ENCODE data around the gene ADGRA1.
"Not testable (repeated sequence)": the region's sequence is repeated elsewhere in the genome, so short reads cannot be mapped to it uniquely, and the experiment has no call there.

The ADGRA1 gene

DNA sequence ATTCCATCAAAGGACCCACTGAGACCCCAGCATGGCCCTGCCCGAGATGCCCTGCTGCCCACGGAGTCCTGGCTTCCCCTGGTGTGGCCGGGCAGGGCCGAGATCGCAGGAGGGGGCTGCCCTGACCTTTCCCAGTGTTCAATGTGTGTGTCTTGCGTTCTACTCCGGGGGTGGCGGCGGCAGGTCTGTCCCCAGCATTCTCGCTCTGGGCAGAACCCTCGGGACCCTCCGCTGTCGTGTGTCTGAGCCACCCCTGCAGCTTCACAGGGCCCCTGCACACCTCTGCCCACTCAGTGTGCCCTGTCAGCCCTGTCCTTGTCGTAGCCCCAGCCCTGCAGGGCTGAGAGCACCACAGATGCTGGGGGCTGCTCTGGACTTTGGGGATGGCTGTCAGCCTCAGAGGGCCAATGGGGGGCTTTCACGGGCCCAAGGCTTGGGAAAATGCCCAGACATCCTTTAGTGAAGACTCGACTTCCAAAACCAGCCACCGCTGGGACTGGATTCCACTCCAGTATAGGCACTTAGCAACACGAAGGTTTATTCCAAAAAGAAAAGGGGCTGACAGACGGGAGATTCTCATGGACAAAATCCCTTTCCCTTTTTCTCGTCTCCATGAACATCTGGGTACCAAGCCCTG lies 42.3 kb downstream of the ADGRA1 start:
- H3K4me1 ChIP-seq (ENCODE audit: control insufficient read depth, insufficient read depth, low read length, poor library complexity, severe bottlenecking) = no peaks in the 10 kb centered on the region
- no peak overlapping the region for H3K27ac ChIP-seq (ENCODE audit: low read depth, low read length, severe bottlenecking)
- no peaks in the 10 kb centered on the region for H3K36me3 ChIP-seq (ENCODE audit: control insufficient read depth, insufficient read depth, low read length)
- no peaks in the 10 kb centered on the region for H3K9me3 ChIP-seq (ENCODE audit: control insufficient read depth, low read length)
- WGBS, 2 experiments (ENCODE audit: insufficient coverage in 2 of 2) = 77 to 83% methylated on average over 14 to 19 of the region's 20 CpGs
- H3K4me3 ChIP-seq (ENCODE audit: extremely low read depth, insufficient read depth, low read length, poor library complexity, severe bottlenecking) = no peak overlapping the region

DNA sequence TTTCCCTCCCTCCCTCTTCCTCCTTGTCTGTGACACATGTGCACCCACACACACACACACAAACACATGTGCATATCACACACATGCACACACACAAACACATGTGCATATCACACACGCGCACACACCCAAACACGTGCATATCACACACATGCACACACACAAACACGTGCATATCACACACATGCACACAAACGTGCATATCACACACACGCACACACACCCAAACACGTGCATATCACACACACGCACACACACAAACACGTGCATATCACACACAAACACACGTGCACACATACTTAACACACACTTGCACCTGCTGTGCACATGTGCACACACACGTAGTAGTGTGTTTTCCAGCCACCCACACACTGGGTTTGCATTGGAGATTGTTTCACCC lies 42.9 kb downstream of the ADGRA1 start:
- Histone ChIP-seq H3K4me3 (ENCODE audit: extremely low read depth, insufficient read depth, low read length, poor library complexity, severe bottlenecking) (no peak overlapping the region), H3K9me3 (ENCODE audit: control insufficient read depth, low read length) (no peaks in the 10 kb centered on the region), H3K4me1 (ENCODE audit: control insufficient read depth, insufficient read depth, low read length, poor library complexity, severe bottlenecking) (no peaks in the 10 kb centered on the region), H3K36me3 (ENCODE audit: control insufficient read depth, insufficient read depth, low read length) (no peaks in the 10 kb centered on the region), H3K27ac (ENCODE audit: low read depth, low read length, severe bottlenecking) (no peak overlapping the region)
- WGBS, 2 experiments (ENCODE audit: insufficient coverage in 2 of 2) = 86 to 90% methylated on average over 10 to 11 of the region's 11 CpGs

DNA sequence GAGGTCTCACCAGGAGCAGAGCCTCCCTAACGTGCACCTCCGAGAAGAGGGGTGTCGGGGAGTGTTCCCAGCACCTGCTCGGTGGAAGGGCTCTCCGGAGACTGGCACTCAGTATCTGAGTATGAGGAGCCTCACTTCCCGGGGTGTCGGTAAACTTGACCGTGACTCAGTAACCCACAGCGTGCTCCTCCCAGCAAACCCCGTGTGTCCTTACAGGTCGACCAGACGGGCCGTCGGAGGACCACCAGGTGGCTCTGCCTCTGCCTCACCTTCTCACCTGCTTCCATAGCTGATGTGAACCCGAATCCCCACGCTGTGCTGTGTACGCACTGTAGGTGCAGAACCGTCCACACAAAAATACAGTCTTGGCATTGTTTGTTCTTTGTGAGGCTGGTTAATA lies 43.3 kb downstream of the ADGRA1 start:
- Histone ChIP-seq H3K4me1 (ENCODE audit: control insufficient read depth, insufficient read depth, low read length, poor library complexity, severe bottlenecking) (no peaks in the 10 kb centered on the region), H3K27ac (ENCODE audit: low read depth, low read length, severe bottlenecking) (no peak overlapping the region), H3K36me3 (ENCODE audit: control insufficient read depth, insufficient read depth, low read length) (no peaks in the 10 kb centered on the region), H3K4me3 (ENCODE audit: extremely low read depth, insufficient read depth, low read length, poor library complexity, severe bottlenecking) (no peak overlapping the region), H3K9me3 (ENCODE audit: control insufficient read depth, low read length) (no peaks in the 10 kb centered on the region)
- WGBS, 2 experiments (ENCODE audit: insufficient coverage in 2 of 2) = 75 to 81% methylated on average over 16 to 18 of the region's 18 CpGs

DNA sequence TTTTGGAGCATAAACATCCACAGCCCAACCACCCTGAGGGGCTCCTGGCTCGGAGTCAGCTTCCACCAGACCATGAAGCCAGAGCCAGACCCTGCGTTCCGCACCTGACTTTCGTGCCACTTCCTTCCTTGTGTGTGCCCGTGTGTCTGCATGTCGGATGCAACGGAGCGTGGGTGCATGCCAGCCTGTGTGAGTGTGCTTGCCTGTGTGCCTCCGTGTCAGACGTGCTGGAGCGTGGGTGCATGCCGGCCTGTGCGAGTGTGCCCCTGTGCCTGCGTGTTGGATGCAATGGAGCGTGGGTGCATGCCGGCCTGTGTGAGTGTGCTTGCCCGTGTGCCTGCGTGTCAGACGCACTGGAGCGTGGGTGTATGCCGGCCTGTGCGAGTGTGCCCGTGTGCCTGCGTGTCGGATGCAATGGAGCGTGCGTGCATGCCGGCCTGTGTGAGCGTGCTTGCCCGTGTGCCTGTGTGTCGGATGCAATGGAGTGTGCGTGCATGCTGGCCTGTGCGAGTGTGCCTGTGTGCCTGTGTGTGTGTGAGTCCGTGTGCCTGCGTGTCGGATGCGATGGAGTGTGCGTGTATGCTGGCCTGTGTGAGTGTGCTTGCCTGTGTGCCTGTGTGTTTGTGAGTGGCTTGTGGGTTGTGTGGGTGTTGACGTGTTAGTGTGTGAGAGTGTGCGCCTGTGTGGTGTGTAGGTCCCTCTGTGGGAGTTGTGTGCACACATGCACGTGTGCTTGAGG lies 44.2 kb downstream of the ADGRA1 start:
- Histone ChIP-seq H3K27ac (ENCODE audit: low read depth, low read length, severe bottlenecking) (no peak overlapping the region), H3K36me3 (ENCODE audit: control insufficient read depth, insufficient read depth, low read length) (no peaks in the 10 kb centered on the region), H3K4me3 (ENCODE audit: extremely low read depth, insufficient read depth, low read length, poor library complexity, severe bottlenecking) (no peak overlapping the region), H3K4me1 (ENCODE audit: control insufficient read depth, insufficient read depth, low read length, poor library complexity, severe bottlenecking) (no peaks in the 10 kb centered on the region), H3K9me3 (ENCODE audit: control insufficient read depth, low read length) (no peaks in the 10 kb centered on the region)
- 91% methylated on average over 29 to 41 of the region's 41 CpGs for WGBS, 2 experiments (ENCODE audit: insufficient coverage in 2 of 2)

DNA sequence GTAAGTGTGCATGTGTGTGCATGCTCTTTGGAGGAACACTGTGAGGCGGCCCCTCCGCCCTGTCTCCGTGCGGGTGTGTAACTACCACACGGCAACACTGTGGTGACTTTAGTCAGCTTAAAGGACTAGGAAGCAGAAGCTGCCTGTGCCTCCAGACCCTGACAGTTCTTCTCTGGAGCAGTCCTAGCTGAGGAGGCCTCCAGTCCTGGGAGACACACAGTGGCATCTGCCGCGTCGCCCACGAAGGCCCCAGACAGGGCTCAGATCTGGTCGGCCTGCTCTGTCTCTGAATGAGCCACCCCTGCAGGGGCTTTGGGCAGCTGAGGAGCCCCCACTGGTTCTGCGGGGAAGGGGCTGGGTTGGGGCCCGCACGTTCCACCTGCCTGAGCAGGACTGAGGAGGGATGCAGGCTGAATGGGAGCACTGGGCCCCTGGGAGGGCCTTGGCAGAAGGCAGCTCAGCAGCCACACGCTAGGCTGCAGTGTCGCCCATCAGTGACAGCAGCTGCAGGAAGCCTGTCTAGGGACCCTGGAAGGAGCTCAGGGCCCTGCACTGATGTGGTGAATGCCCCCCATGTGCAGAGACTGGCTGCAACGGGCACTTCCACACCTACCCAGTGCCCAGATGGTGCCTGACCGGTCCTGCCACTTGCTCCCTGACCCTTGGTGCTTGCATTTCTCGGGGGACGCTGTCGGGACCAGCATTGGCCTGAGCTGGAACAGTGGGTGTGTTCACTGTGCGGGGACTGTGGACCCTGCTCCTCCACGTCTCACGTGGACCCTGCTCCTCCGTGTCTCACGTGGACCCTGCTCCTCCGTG lies 45.0 kb downstream of the ADGRA1 start:
- Histone ChIP-seq H3K4me3 (ENCODE audit: extremely low read depth, insufficient read depth, low read length, poor library complexity, severe bottlenecking) (no peak overlapping the region), H3K27ac (ENCODE audit: low read depth, low read length, severe bottlenecking) (no peak overlapping the region), H3K36me3 (ENCODE audit: control insufficient read depth, insufficient read depth, low read length) (no peaks in the 10 kb centered on the region), H3K9me3 (ENCODE audit: control insufficient read depth, low read length) (no peaks in the 10 kb centered on the region), H3K4me1 (ENCODE audit: control insufficient read depth, insufficient read depth, low read length, poor library complexity, severe bottlenecking) (no peaks in the 10 kb centered on the region)
- WGBS, 2 experiments (ENCODE audit: insufficient coverage in 2 of 2) = 88 to 92% methylated on average over 24 to 26 of the region's 26 CpGs

DNA sequence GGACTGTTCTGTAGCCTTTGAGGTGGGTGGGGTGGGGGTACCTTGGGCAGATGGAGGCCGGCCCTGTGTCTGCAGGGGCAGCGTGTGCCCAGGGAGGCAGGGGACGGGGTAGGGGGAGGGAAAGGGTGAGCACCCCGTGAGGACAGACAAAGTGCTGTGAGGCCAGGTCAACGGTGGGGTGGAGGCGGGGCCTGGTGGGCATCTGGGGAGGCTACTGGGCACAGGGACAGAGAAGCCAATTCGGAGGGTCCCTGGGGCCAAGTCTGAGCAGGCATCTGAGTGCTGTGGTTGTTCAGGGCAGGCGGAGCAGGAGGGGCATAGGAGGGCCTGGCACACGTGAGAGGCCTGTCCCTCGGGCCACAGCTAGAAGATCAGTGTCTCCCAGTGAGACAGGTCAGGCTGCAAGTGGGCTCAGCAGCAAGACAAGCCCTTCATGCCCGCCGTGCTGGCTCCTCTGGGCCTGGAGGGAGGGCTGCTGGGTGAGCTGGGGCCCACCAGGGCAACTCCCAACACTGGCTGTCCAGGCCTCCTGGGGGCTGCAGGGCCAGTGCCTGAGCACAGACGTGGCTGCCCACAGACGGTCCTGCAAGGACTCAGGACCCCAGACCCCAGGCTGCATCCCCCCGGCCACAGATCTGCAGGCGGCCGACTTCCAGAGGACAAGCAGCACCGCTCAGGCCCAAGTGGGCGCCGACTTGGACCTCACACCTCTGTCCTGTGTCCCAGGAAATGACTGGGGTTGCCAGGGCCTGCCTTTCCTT lies 45.9 kb downstream of the ADGRA1 start:
- Histone ChIP-seq H3K36me3 (ENCODE audit: control insufficient read depth, insufficient read depth, low read length) (no peaks in the 10 kb centered on the region), H3K27ac (ENCODE audit: low read depth, low read length, severe bottlenecking) (no peak overlapping the region), H3K4me1 (ENCODE audit: control insufficient read depth, insufficient read depth, low read length, poor library complexity, severe bottlenecking) (no peaks in the 10 kb centered on the region), H3K9me3 (ENCODE audit: control insufficient read depth, low read length) (no peaks in the 10 kb centered on the region), H3K4me3 (ENCODE audit: extremely low read depth, insufficient read depth, low read length, poor library complexity, severe bottlenecking) (no peak overlapping the region)
- WGBS, 2 experiments (ENCODE audit: insufficient coverage in 2 of 2) = 91 to 92% methylated on average over 18 to 19 of the region's 20 CpGs

DNA sequence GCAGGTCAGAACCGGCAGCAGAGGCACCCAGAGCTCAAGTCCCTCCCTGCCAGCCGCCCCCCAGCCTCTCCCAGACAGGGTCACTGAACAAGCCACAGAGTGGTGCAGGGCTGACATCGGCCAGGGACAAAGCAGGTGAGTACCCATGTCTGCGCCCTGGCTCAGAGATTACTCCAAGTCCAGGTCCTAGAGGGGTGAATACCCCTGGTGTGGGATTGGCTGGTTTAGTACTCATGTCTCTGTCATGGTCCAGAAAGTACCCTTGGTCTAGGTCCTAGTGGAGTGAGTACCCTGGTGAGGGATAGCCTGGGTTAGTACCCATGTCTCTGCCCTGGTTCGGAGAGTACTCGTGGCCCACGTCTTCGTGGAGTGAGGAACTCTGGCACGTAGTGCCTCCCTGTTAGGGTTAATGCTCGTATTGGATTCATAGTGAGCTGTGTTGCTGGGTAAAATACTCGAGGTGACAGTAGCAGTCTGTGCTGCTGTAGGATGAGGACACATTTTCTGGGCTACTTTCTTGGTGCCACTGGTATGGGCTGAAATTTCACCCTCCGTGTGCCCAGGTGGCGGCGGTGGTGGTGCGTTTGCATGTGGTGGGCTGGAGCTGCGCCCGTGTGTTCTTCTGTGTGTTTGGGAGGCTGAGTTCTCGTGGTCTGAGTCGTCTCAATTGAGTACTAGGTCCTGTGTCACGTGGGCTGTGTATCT lies 46.8 kb downstream of the ADGRA1 start:
- no peaks in the 10 kb centered on the region for H3K9me3 ChIP-seq (ENCODE audit: control insufficient read depth, low read length)
- no peak overlapping the region for H3K4me3 ChIP-seq (ENCODE audit: extremely low read depth, insufficient read depth, low read length, poor library complexity, severe bottlenecking)
- H3K27ac ChIP-seq (ENCODE audit: low read depth, low read length, severe bottlenecking) = no peak overlapping the region
- H3K4me1 ChIP-seq (ENCODE audit: control insufficient read depth, insufficient read depth, low read length, poor library complexity, severe bottlenecking) = no peaks in the 10 kb centered on the region
- 84 to 89% methylated on average over 20 of the region's 20 CpGs for WGBS, 2 experiments (ENCODE audit: insufficient coverage in 2 of 2)
- no peaks in the 10 kb centered on the region for H3K36me3 ChIP-seq (ENCODE audit: control insufficient read depth, insufficient read depth, low read length)

DNA sequence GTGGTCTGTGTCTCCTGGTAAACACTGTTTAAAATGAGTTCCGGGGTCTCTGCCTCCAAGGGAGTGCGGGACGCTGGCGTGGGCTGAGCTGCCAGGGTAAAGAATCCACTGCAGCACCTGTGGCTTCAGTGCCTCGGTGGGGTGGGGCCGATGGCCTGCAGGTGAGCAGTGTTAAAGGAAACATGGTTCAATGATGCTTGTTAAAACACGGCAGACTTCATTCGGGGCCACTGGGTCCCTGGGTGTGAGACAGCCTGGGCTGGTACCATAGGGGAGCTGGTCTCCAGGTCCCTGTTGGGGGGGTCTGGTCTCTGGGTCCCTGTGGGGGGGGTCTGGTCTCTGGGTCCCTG lies 47.4 kb downstream of the ADGRA1 start:
- H3K36me3 ChIP-seq (ENCODE audit: control insufficient read depth, insufficient read depth, low read length) = no peaks in the 10 kb centered on the region
- H3K4me1 ChIP-seq (ENCODE audit: control insufficient read depth, insufficient read depth, low read length, poor library complexity, severe bottlenecking) = no peaks in the 10 kb centered on the region
- H3K27ac ChIP-seq (ENCODE audit: low read depth, low read length, severe bottlenecking) = no peak overlapping the region
- H3K9me3 ChIP-seq (ENCODE audit: control insufficient read depth, low read length) = no peaks in the 10 kb centered on the region
- WGBS, 2 experiments (ENCODE audit: insufficient coverage in 2 of 2) = 79 to 91% methylated on average over 5 to 7 of the region's 8 CpGs
- no peak overlapping the region for H3K4me3 ChIP-seq (ENCODE audit: extremely low read depth, insufficient read depth, low read length, poor library complexity, severe bottlenecking)

DNA sequence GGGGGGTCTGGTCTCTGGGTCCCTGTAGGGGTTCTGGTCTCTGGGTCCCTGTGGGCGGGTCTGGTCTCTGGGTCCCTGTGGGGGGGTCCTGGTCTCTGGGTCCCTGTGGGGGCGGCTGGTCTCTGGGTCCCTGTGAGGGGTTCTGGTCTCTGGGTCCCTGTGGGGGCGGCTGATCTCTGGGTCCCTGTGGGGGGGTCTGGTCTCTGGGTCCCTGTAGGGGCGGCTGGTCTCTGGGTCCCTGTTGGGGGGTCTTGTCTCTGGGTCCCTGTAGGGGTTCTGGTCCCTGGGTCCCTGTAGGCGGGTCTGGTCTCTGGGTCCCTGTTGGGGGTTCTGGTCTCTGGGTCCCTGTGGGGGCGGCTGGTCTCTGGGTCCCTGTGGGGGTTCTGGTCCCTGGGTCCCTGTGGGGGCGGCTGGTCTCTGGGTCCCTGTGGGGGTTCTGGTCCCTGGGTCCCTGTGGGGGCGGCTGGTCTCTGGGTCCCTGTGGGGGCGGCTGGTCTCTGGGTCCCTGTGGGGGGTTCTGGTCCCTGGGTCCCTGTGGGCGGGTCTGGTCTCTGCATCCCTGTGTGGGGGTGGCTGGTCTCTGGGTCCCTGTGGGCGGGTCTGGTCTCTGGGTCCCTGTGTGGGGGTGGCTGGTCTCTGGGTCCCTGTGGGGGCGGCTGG lies 49.9 kb downstream of the ADGRA1 start:
- not testable (repeated sequence) for H3K27ac ChIP-seq (ENCODE audit: low read depth, low read length, severe bottlenecking); H3K4me3 ChIP-seq (ENCODE audit: extremely low read depth, insufficient read depth, low read length, poor library complexity, severe bottlenecking); H3K9me3 ChIP-seq (ENCODE audit: control insufficient read depth, low read length); H3K4me1 ChIP-seq (ENCODE audit: control insufficient read depth, insufficient read depth, low read length, poor library complexity, severe bottlenecking); H3K36me3 ChIP-seq (ENCODE audit: control insufficient read depth, insufficient read depth, low read length)
- WGBS, 2 experiments (ENCODE audit: insufficient coverage in 2 of 2) = 80% methylated on average over 2 of the region's 12 CpGs; no CpG with 5 or more reads in 1 of the 2 experiments

All from mesodermal cell (in vitro differentiated cells).